Skeletal muscle satellite cell (primary cell): Measurements from ENCODE around the gene ZNF567.
A peak's percentile ranks its signal among the peaks of the same experiment; 100 is the strongest.
"Not testable (repeated sequence)": the region's sequence is repeated elsewhere in the genome, so short reads cannot be mapped to it uniquely, and the experiment has no call there.

Source experiments
- H3K27me3 ChIP-seq: 2 replicates; pipeline ENCODE4 v1.7.0; 2013; ENCODE audit warnings: low read length; ENCODE audit not compliant: control insufficient read depth, insufficient read depth
- H3K36me3 ChIP-seq: 2 replicates; pipeline ENCODE4 v1.7.0; 2013; ENCODE audit warnings: mild to moderate bottlenecking, control low read depth, low read length; ENCODE audit not compliant: insufficient read depth
- H3K4me1 ChIP-seq: 2 replicates; pipeline ENCODE4 v1.7.0; 2013; ENCODE audit warnings: low read length; ENCODE audit not compliant: control insufficient read depth, insufficient read depth
- H3K4me2 ChIP-seq: 2 replicates; pipeline ENCODE4 v1.7.0; 2013; ENCODE audit warnings: mild to moderate bottlenecking, low read length
- H3K4me3 ChIP-seq: 2 replicates; pipeline ENCODE4 v1.7.0; 2013; ENCODE audit warnings: low read length
- H3K9ac ChIP-seq: 2 replicates; pipeline ENCODE4 v1.7.0; 2013; ENCODE audit warnings: mild to moderate bottlenecking, low read depth, low read length, moderate library complexity
- H3K9me3 ChIP-seq: replicated peaks from 2 replicates; pipeline ENCODE4 v1.7.0; 2013; ENCODE audit warnings: mild to moderate bottlenecking, control low read depth, low read length

ZNF567 gene

DNA sequence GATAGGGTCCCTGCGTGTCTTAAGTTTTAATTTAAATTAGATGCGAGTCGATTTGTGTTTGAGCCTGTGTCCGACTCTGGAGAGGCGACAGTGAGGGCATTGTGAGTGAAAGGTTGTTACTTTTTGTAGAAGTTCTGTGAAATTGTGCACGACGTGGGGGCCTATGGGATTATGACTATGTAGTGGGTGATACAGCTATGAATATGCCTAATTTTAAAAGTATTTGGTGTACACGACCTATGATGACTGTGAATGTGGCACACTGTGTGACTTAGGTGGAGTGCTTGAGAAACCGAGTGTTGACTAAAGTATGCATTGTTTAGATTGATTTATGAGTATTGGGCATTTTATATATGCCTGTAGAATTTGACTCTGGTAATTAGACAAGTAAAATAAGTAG is 646 bp downstream of the ZNF567 start:
- peak overlapping the region; percentile 91 for H3K9ac ChIP-seq
- H3K27me3 ChIP-seq: no peaks in the 10 kb centered on the region
- H3K9me3 ChIP-seq: no peaks in the 10 kb centered on the region
- peaks cover 39% of the 10 kb centered on the region for H3K36me3 ChIP-seq
- peak overlapping the region; percentile 97 for H3K4me3 ChIP-seq
- no peaks in the 10 kb centered on the region for H3K4me1 ChIP-seq
- H3K4me2 ChIP-seq: peak overlapping the region; percentile 89

DNA sequence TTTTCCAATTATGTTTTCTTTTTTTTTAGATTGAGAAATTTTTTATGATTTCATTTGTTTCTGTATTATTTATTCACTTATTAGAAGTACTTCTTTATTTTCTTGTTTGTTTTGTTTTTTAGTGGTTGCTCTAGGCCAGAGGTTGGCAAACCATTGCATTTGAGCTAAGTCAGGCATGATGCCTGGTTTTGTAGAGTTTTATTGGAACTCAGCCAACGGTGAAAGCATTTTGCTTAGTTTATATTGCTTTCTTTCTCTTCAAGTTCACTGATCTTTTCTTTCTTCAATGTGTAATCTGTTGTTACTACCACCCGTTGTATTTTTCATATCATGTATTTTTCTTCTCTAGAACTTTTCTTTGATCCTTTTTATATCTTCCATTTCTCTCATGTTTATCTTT is 19.7 kb downstream of the ZNF567 start:
- H3K36me3 ChIP-seq: peaks cover 30% of the 10 kb centered on the region
- H3K4me1 ChIP-seq: no peaks in the 10 kb centered on the region
- H3K9me3 ChIP-seq: peaks cover 36% of the 10 kb centered on the region
- no peak overlapping the region for H3K9ac ChIP-seq
- H3K27me3 ChIP-seq: no peaks in the 10 kb centered on the region
- H3K4me3 ChIP-seq: no peak overlapping the region
- no peak overlapping the region for H3K4me2 ChIP-seq

DNA sequence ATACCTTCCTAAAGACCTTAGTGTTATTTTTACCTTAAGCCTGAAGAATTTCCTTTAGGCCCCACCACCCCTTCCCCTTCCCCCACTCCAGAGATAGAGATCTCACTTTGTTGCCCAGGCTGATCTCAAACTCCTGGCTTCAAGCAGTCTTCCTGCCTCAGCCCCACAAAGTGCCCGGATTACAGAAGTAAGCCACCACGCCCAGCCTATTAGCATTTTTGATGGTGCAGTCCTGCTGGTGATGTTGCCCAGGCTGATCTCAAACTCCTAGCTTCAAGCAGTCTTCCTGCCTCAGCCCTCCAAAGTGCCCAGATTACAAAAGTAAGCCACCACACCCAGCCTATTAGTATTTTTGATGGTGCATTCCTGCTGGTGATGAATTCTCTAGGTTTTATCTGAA is 22.0 kb downstream of the ZNF567 start:
- Histone ChIP-seq H3K27me3 (no peaks in the 10 kb centered on the region), H3K9me3 (peaks cover 51% of the 10 kb centered on the region)

DNA sequence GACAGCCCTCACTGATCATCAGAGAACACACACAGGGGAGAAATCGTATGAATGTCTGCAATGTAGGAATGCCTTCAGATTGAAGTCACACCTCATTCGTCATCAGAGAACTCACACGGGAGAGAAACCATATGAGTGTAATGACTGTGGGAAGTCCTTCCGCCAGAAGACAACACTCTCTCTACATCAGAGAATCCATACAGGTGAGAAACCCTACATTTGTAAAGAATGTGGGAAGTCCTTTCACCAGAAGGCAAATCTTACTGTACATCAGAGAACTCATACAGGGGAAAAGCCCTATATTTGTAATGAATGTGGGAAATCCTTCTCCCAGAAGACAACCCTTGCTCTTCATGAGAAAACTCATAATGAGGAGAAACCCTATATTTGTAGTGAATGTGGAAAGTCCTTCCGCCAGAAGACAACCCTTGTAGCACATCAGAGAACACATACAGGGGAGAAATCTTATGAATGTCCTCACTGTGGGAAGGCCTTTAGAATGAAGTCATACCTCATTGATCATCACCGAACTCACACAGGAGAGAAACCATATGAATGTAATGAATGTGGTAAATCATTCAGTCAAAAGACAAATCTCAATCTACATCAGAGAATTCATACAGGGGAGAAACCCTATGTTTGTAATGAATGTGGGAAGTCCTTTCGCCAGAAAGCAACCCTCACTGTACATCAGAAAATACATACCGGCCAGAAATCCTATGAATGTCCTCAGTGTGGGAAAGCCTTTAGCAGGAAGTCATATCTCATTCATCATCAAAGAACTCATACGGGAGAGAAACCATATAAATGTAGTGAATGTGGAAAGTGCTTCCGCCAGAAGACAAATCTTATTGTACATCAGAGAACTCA is 32.5 kb downstream of the ZNF567 start:
- H3K9me3 ChIP-seq: peaks cover 69% of the 10 kb centered on the region
- no peak overlapping the region for H3K4me2 ChIP-seq
- H3K27me3 ChIP-seq: no peaks in the 10 kb centered on the region
- no peak overlapping the region for H3K4me3 ChIP-seq
- no peaks in the 10 kb centered on the region for H3K4me1 ChIP-seq
- H3K36me3 ChIP-seq: peaks cover 63% of the 10 kb centered on the region
- no peak overlapping the region for H3K9ac ChIP-seq

More for the DNA sequence above, 22.0 kb downstream of the ZNF567 start:
- Histone ChIP-seq H3K4me3 (no peak overlapping the region), H3K36me3 (peaks cover 51% of the 10 kb centered on the region), H3K9ac (no peak overlapping the region), H3K4me2 (no peak overlapping the region), H3K4me1 (no peaks in the 10 kb centered on the region)

DNA sequence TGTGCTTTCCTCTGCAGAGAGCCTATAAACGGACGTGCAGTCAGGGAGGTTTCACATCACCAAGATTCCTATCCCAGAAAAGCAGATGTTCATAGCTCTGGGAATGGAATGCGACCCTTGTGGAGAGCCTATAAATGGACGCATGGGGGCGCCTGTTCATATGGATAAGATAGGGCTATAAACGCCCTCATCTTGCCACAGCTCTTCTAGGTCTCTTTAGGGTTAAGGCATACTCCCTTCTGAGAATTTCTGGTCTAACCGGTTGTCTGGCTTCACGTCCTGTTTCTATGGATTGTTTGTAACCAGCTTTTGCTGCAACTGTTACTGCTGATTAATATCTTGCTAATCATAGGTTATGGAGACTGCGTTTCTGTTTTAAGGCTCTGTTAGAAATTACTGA is 48.8 kb downstream of the ZNF567 start:
- not testable (repeated sequence) for H3K4me1 ChIP-seq, H3K36me3 ChIP-seq, H3K27me3 ChIP-seq, H3K4me3 ChIP-seq, H3K4me2 ChIP-seq, H3K9ac ChIP-seq
- peaks cover 28% of the 10 kb centered on the region for H3K9me3 ChIP-seq

DNA sequence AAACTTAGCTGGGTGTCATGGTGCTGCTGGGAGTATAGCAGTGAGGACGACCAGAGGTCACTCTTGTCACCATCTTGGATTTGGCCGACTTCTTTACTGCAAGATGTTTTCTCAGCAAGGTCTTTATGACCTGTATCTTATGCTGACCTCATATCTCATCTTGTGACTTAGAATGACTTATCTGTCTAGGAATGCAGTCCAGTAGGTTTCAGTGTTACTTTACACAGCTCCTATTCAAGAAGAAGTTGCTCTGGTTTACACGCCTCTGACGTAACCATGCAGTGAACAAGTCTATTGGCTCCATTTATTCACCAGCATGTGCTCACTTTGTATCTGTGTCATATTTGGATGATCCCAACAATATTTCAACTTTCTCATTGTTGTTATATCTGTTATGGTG is 58.5 kb downstream of the ZNF567 start:
- peaks cover 70% of the 10 kb centered on the region for H3K9me3 ChIP-seq
- no peaks in the 10 kb centered on the region for H3K27me3 ChIP-seq
- H3K36me3 ChIP-seq: peaks cover 36% of the 10 kb centered on the region
- H3K9ac ChIP-seq: no peak overlapping the region
- H3K4me2 ChIP-seq: no peak overlapping the region
- H3K4me1 ChIP-seq: no peaks in the 10 kb centered on the region
- H3K4me3 ChIP-seq: no peak overlapping the region

DNA sequence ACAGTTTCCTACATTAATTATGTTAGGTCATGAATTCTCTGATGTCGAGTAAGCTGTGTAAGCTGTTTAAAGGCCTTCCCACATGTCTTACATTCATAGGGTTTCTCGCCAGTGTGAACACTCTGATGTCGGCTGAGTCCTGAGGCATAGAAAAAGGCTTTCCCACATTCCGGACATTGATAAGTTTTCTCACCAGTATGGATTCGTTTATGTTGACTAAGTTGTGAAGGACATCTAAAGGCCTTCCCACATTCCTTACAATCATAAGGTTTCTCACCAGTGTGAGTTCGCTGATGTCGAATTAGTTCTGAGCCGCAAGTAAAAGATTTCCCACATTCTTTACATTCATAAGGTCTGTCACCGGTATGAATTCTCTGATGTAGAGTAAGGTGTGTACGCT is 60.3 kb downstream of the ZNF567 start:
- H3K9ac ChIP-seq: no peak overlapping the region
- H3K4me3 ChIP-seq: no peak overlapping the region
- H3K4me2 ChIP-seq: no peak overlapping the region
- H3K27me3 ChIP-seq: no peaks in the 10 kb centered on the region
- peaks cover 43% of the 10 kb centered on the region for H3K36me3 ChIP-seq
- H3K9me3 ChIP-seq: peaks cover 80% of the 10 kb centered on the region
- no peaks in the 10 kb centered on the region for H3K4me1 ChIP-seq

DNA sequence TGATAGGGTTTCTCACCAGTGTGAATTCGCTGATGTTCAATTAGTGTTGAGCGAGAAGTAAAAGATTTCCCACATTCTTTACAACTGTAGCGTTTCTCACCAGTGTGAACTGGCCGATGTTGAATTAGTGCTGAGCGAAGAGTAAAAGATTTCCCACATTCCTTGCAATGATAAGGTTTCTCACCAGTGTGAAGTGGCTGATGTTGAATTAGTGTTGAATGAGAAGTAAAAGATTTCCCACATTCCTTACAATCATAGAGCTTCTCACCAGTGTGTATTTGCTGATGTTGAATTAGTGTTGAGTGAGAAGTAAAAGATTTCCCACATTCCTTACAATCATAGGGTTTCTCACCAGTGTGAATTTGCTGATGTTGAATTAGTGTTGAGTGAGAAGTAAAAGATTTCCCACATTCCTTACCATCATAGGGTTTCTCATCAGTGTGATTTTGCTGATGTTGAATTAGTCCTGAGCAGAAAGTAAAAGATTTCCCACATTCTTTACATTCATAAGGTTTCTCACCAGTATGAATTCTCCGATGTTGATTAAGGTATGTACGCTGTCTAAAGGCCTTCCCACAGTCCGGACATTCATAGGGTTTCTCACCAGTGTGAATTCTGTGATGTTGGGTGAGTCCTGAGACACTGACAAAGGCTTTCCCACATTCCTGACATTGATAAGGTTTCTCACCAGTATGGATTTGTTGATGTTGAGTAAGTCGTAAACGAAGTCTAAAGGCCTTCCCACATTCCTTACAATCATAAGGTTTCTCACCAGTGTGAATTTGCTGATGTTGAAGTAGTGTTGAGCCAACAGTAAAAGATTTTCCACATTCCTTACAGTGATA is 61.2 kb downstream of the ZNF567 start:
- H3K9ac ChIP-seq: no peak overlapping the region
- no peak overlapping the region for H3K4me3 ChIP-seq
- peaks cover 46% of the 10 kb centered on the region for H3K36me3 ChIP-seq
- H3K9me3 ChIP-seq: peaks cover 79% of the 10 kb centered on the region
- H3K27me3 ChIP-seq: no peaks in the 10 kb centered on the region
- H3K4me1 ChIP-seq: no peaks in the 10 kb centered on the region
- no peak overlapping the region for H3K4me2 ChIP-seq

DNA sequence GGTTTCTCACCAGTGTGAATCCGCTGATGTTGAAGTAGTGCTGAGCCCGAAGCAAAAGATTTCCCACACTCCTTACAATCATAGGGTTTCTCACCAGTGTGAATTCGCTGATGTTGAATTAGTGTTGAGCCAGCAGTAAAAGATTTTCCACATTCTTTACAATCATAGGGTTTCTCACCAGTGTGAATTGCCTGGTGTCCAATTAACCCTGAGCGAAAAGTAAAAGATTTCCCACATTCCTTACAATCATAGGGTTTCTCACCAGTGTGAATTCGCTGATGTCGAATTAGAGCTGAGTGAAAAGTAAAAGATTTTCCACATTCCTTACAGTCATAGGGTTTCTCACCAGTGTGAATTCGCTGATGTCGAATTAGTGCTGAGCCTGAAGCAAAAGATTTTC is 62.2 kb downstream of the ZNF567 start:
- H3K4me1 ChIP-seq, H3K9ac ChIP-seq, H3K27me3 ChIP-seq, H3K4me2 ChIP-seq, H3K4me3 ChIP-seq: not testable (repeated sequence)
- Histone ChIP-seq H3K9me3 (peaks cover 76% of the 10 kb centered on the region), H3K36me3 (peaks cover 49% of the 10 kb centered on the region)

DNA sequence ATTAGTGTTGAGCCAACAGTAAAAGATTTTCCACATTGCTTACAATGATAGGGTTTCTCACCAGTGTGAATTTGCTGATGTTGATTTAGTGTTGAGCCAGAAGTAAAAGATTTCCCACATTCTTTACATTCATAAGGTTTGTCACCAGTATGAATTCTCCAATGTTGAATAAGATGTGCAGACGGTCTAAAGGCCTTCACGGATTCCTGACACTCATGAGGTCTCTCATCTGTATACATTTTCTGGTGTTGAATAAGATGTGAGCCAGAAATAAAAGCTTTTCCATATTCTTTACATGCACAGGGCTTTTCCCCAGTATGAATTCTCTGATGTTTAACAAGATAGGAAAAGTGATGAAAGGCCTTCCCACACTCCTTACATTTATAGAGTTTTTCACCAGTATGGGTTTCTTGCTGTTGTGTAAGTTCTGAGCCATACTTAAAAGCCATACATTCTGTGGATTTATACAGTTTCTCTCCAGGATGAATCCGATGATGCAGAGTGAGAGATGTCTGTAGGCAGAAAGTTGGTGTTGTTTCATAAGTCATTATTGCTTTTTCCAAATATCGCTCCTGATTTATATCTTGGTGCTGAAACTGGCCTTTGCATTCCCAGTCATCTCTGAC is 62.8 kb downstream of the ZNF567 start:
- H3K4me2 ChIP-seq: no peak overlapping the region
- no peak overlapping the region for H3K9ac ChIP-seq
- no peaks in the 10 kb centered on the region for H3K4me1 ChIP-seq
- H3K9me3 ChIP-seq: peaks cover 74% of the 10 kb centered on the region
- no peaks in the 10 kb centered on the region for H3K27me3 ChIP-seq
- peak overlapping the region; percentile 30 for H3K4me3 ChIP-seq
- peaks cover 52% of the 10 kb centered on the region for H3K36me3 ChIP-seq
